Measurements from ENCODE around the gene LIPC.

The LIPC gene

DNA sequence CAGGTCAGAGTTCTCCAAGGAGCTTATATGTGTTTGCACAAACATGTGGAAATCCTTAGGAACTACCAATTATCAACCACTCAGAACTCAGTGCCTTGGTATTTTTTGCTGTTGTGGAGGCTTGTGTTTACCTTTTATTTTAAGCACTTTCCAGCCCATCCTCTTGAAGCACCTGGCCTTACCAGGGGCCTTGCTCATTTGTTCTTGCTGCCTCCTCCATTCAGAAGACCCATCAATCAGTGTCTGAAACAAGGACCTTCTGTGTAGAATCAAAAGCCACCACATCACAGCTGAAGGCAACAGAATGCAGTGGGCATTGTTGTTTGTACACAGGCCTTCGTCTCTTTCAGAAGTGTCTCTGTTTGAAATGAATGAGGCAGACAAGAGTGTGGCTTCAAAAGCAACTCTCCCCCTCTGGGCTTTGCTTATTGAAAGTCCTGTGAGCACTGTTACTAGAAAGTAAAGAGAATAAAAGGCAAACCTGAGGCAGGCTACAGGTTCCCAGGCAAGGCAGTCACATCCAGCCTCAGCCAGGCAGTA, 24.5 kb upstream of the LIPC start:
- no peak for DNase-seq

DNA sequence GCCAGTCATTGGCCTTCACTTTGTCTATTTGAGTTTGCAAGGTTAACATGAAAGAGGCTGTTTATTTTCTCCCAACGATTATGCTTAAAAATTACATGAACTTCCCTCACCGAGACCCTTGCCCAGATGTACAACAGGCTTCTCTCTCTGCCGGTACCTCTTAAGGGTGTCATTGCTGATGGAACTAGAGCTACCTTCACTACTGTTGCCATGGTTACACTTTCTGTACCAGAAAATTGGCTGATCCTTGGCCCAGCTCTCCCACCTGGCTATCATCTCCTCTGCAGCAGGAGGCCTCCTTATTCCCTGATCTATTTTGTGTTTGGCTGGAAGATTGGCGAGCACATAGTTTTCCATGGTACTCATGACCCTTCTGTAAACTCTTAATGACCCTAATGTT, 24.0 kb upstream of the LIPC start:
- no peak for DNase-seq

DNA sequence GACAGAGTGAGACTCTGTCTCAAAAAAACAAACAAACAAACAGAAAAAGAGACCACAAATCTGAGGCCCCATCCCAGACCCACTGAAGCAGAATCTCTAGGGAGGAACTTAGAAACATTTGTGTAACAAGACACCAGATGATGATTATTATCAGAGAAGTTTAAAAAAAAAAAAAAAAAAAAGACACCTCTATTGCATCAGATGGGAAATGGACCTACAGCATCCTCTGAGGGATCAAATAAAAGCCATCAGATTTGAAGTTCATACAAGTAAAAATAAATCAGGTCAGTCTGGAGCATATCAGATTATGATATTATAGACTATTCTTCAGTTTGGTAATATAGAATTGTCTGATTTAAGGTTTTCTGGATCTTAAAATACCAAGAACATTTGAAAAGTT, 21.9 kb upstream of the LIPC start:
- DNase-seq = no peak

DNA sequence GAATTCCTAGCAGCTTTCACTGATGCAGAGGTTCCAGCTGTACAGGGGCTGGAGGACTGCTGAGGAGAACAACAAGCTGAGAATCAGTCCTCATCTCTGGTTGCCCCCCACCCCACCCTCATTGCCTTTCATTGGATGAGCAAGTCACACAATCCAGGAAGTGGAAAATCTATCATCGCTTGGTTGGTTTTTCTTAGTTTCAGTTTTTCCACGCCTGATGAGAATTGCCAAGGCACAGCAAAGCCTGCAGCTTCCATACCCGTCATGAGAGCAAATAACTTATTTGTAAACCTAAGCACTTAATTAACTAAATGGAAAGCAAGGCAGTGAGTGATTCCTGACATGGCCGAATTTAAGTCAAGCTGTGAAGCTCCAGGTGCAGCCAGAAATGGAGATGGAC, 21.4 kb upstream of the LIPC start:
- DNase-seq = no peak

DNA sequence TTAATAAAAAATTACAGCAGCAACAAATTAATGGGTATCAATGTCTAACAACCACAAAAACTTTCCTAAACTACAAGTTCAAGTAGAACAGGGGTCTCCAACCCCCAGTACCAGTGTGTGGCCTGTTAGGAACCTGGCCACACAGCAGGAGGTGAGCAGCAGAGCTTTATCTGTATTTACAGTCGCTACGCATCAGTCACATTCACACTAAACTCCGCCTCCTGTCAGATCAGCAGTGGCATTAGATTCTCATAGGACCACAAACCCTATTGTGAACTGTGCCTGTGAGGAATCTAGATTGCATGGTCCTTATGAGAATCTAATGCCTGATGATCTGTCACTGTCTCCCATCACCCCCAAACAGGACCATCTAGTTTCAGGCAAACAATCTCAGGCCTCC, 18.5 kb upstream of the LIPC start:
- DNase-seq = no peak

DNA sequence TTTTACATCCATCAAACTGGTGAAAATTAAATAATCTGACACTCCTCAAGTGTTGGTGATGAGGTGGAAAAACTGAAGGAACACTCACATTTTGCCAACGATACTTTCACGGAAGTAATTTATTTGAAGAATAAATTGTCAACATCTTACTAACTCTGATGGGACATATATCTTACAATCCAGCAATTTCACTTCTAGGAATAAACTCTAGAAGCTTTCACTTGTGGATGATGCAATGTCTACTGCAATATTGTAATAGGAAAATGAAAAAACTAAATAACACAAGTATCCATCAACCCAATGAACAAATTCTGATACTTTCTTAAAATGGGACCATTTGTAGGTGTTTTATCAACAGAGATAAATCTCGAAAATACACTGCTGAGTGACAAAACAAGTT, 16.2 kb upstream of the LIPC start:
- no peak for DNase-seq

DNA sequence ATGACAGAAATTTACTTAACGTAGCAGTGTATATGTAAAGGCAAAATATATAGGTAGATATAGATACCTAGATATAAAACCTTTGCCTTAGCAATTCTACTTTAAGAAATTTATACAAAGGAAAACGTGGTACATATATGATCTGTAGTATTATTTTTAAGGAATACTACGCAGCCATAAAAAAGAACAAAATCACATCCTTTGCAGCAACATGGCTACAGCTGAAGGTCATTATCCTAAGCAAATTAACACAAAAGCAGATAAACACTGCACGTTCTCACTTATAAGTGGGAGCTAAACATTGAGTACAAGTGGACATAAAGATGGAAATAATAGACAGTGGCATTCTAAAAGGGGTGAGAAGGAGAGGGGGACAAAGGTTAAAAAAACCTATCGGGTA, 14.8 kb upstream of the LIPC start:
- DNase-seq = no peak

DNA sequence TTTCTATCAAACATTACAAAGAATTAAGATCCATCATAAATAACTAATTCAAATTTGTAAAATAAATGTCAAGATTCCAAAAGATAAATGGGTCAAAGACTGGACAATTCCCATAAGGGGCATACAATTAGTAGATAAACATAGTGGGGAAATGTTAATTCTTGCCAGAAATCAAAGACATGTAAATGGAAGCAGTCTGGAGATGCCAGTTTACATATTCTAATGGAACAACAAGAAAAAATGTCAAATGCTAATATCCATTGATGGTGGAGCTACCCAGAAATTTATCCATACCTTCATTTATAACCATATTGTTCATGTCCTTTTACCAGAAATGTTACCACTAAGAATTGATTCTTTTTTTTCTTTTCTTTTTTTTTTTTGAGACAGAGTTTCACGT, 13.7 kb upstream of the LIPC start:
- no peak for DNase-seq

DNA sequence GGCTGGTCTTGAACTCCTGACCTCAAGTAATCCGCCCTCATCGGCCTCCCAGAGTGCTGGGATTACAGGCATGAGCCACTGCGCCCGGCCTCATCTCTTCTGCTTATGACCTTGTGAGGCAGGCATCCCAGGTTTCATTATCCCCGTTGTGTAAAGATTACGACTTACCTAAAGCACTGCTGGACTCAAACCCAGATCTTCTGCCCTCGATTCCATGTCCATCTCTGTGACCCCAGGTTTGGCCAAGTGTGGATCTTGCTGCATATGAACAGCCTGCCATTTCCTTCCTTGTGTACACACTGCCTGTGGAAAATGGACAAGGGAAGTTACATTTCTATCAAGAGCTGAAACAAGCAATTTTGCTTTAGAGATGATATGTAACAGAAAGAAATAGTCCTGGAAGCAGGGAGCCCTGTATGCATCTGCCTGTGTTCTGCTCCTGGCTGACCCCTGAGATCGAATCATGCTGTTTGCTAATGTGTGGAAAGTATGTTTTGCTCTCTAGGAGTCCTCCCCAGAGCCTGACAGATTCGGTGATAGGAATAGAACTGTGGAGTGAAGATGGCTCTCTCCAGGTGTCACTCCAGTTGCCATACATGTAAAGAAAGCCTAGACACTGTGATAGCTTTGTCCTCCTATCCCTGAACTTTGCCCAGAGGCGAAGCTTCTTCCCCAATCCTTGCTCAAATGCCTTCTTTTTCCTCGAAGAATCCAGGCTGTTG, 11.8 kb upstream of the LIPC start:
- DNase-seq = no peak

DNA sequence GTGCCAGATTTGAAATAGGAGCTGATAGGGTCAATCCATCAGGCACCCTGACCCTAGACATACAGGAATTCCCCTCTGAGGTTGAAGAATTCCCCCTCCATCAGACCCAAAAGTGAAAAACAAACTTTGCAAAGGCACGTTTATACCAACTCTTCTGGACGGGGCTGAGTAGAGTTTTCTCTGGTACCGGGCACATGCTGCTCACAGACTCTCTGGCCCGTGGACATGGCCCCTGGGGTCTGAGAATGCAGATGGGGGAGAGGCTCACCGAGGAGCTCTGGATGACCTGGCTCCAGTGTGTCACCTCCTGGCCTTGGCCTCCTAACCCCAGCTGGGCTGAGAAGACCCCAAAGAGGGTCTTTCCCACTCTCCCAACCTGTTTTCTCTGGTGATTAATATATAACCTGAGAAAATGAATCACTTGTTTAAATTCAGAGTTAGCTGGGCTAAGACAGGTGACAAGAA, 11.2 kb upstream of the LIPC start:
- DNase-seq = no peak

DNA sequence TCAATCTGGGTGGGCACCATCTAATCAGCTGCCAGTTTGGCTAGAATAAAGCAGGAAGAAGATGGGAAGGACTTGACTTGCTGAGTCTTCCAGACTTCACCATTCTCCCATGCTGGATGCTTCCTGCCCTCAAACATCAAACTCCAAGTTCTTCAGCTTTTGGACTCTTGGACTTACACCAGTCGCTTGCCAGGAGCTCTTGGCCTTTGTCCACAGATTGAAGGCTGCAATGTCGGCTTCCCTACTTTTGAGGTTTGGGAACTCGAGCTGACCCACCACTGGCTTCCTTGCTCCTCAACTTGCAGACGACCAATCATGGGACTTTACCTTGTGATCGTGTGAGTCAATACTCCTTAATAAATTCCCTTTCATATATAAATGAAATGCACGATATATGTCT, 8.6 kb upstream of the LIPC start:
- DNase-seq = no peak

DNA sequence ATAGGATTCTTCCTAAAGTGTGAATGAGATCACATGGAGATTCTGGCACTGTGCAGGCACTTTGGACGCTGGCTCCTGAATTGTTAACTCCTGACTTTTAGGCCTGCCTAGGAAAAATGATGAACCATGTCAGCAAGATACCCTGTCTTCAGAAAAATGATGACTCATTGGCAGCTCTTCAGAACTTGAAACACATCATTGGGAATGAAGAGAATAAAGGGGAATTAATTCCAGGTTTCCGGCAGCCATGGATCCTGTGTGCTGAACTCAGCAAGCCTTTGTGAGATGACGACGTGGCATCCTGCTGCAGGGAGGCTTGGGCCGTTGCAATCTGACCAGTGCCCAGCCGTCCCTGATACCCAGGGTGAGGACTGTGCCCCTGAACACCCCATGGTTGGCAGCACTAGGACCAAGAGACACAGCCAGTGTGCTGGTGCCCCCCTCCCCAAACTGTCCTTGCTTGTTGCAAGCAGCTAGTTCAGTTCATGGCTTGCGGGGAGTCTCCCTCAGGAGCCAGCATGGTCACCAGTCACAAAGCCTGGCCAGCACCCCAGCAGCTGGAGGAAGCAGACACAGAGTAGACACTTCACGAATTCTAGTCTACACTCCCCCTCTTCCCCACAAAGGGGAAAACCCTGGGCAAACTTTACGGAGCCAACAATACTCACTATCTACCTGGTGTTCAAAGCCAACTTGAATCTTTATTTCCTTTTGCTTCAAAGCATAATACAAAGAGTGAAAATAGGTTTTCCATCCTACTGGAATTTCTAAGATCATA, 7.8 kb upstream of the LIPC start:
- DNase-seq = no peak

DNA sequence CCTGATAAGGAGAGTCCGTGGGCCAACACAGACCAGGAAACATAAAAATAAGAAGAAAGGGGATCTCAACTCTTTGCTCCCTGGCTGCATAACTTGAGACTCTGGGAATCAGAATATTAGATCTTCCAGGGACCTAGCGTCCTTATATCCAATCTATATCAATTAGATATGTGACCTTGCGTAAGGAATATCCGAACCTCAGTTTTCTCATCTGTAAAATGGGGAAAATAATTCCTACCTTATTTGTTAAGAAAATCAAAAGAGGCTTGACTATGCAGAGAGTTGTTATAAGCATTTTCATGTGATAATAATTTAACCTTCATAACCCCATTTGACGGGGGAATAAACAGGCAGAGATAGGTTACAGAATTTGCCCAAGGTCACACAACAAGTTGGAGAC, 7.1 kb upstream of the LIPC start:
- DNase-seq = no peak

DNA sequence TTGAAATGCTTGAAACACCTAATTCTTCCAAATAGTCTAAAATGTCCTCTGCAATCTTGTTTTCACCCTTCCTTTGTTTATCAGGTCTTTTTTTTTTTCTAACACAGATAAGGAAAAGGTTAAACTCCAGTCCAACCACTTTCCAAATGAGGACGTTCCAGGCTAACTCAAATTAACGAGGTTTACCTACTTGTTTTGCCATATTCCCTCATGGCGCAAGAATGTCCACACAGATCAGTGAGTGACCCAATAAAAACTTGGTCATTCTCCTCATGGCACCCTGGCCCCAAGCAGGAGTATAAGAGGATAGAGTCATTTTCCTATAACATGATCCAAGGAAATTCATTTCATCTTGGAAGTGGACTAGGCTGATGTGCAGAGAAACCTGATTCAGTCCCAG, 6.6 kb upstream of the LIPC start:
- DNase-seq = no peak

DNA sequence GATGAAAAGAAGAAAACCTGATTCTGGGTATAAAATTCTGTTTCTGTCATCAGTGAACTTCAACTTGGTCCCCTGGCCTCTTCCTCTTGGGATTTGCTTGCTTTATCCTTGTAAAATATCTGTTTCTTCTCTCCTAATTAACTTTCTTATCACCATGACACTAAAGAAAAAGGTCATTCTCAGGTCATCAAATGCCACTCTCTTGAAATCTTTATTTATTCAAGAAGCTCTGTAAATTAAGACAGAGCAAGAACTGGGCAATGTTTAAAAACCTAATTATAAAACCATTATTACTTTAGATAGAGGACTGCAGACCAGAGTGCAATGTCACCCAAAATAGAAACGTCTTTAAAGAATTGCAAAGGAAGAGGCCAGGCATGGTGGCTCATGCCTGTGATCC, 6.0 kb upstream of the LIPC start:
- DNase-seq = no peak

DNA sequence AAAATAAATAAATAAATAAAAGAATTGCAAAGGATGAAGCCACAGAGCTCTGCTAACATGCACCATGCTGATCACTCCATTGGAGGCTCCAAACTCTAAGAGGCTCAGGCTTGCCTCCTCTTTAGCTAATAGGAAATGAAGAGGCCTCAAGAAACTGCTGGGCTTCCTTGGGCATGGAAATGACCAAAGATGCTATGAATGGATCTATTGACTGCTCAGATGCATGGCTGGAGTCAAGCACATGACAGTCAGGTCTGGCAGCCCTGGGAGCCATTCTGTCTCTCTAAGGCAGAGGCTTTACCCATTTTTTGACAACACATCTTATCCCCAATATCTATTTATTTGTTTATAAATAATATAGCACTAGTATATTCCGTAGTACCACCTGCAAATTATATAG, 5.3 kb upstream of the LIPC start:
- no peak for DNase-seq

DNA sequence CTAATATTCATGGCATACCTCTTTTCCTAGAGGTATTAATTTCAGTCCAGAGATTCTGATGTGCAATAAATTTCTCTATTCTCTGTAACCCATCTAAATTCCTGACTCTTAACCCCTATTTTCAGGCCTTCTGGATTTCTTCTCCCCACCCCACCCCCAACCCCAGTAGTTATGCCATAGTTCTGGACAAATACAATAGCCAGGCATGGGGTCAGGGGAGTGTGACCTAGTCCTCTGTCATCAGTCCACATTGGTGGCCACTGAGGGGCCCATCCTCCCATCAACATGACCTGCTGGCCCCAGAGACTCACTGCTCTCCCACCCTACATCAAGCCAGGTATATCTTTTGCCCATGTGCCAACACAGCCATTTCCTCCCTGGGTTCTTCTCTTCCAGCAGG, 3.8 kb upstream of the LIPC start:
- DNase-seq = no peak

DNA sequence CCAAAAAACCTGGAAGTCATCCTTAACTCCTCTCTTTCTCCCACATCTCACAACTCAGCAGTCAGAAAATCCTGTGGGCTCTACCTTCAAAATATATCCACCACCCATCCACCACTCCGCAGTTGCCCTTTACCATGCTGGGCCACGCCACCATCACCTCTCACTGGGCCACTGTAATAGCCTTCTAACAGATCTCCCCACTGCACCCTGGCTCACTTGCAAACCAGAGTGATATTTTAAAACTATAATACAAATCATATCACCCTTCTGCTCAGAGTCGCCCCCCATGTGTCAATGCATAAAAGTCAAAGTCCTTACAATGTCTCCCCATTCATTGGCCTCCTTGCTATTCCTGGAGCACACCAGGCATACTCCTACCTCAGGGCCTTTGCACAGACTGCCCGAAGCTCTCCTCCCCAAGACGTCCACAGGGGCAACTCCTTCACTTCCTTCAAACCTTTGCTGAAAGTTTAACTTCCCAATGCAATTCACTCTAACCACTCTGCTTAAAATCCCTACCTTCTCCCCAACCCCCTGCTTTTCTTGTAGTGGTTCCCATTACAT, 1.5 kb upstream of the LIPC start:
- DNase-seq = no peak

DNA sequence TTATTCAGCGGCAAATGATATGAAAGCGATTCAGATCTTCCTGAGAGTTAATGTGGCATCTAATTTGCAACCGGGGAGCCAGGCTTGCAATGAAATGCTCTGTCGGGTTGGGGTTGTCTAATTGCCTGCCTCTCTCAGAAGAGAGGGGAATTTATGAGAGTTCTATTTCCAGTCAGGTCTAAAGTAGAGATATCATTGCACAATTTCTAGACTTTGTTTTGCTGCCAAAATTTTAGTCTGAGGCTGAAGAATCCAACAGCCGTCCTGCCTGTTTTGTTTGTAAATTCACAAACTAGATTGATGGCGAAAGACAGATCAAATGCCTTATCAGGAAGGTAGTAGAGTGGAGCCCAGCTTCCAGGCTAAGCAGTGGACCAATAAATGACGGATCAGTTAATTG, 610 bp downstream of the LIPC start:
- DNase-seq = no peak

DNA sequence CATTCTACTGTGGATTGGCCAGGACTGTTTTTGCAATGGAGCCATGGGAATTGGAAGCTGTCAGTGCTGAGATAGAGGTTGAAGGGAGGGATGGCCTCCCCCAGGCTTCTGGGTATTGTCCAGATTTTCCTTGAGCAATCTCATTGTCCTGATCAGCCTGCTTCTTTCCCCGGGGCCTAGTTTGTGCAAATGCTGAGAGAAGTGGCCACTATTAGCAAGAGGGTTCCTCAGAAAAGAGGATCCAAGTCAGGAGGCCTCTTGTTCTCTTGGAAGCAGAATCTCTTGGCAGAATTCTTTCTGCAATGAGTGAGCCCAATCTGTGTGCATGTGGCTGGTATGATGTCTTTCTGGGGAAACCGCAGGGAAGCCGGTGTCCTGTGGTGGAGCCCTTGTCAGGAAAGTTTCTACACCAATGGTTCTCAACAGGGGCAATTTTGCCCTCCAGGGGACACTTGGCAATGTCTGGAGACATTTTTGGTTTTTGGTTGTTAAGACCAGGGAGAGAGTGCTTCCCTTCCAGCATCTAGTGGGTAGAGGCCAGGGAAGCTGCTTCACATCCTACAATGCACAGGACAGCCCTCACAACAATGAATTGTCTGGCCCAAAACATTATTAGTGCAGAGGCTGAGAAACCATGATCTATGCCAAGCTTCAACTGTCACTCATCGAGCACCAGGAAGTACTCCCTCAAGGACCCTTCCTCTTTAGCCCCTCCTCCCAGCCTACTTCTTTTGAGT, 2.0 kb downstream of the LIPC start:
- no peak for DNase-seq

DNA sequence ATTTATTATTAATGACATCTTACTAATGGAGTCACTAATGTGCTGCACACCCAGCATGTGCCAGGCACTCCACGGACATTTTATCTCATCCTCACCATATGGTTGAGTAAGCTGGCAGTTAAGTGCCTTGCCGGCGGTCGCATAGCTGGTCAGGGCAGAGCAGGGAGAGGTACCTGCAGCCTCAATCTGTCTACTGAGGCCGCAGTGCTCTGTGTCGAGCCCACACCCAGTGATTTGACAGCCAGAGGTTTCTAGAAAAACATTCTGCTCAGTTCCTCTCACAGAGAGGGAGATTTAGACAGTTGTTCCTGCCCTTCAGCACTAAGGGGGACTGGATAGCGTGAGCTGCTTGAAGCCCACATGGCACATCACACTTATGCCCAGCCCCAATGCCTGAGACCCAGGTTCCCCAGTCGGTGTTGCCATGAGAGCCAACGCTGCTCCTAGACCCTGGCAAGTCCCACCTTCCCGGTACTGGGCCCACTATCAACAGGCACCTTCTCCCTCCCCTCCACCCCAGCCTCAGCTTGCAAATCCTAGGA, 2.6 kb downstream of the LIPC start:
- DNase-seq = no peak

DNA sequence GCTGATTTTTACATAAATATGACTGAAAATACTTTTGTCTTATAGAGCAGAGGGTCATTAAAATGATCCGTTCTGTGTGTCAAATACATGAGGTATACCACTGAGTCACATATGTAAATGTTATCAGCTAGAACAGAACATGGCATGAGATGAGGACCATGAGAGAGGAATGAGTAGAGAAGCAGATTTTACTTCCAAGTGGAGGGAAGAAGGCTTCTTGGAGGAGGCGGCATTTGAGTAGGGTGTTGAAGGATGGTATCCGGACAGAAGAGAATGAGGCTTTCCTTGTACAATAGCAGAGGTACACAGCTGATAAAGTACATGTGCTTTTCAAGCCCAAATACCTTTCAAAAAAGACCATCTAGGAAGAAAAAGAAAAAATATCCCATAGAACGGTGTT, 4.8 kb downstream of the LIPC start:
- DNase-seq = no peak

DNA sequence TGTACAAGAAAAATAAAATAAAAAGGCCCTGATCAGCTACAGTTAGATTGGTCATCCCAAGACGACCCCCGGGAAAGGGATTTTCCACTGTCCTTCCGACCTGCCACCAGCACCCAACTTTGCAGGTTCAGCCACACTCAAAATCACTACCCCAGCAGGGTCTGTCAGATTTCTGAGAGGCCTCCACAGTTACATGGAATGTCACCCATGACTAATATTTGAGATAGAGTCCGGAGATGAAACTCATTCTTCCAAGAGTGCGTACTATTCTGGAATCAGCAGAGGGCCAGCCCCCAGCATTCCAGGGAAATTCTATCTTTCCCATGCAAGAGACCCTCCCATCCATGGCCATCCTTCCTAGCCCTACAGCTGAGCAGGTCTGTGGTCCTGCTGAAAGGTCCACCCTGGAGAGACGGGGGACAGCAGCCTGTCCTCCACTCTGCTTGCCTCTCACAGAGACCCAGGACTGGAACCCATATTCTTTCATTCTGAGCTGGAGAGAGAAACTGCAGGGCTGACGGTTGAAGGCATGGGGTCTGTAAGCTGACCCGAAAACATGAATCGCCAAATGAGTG, 5.8 kb downstream of the LIPC start:
- no peak for DNase-seq

Measured in NCI-H2227 treated with DMSO at 0.1 percent for 48 hours (cell line).